HG03045 (cell line): Measurements from ENCODE around the gene FDXR.
"Not testable (repeated sequence)": the region's sequence is repeated elsewhere in the genome, so short reads cannot be mapped to it uniquely, and the experiment has no call there.

ENCODE experiments used
- ATAC-seq: cut with Tn5 transposase; IDR thresholded peaks from one replicate; pipeline ENCODE4 v1.9.1; 2021; ENCODE audit warnings: mild to moderate bottlenecking, moderate library complexity; ENCODE audit not compliant: unreplicated experiment

Gene FDXR

GRCh38 chr17:74872313-74873036, at the start of gene FDXR:
FDXR (minus strand) TSS chr17:74872994; CDS start chr17:74872944, 50 bp downstream.
- ATAC-seq: peak; percentile 12

GRCh38 chr17:74922172-74922571, 49.4 kb upstream of the FDXR start:
- no peak for ATAC-seq

DNA sequence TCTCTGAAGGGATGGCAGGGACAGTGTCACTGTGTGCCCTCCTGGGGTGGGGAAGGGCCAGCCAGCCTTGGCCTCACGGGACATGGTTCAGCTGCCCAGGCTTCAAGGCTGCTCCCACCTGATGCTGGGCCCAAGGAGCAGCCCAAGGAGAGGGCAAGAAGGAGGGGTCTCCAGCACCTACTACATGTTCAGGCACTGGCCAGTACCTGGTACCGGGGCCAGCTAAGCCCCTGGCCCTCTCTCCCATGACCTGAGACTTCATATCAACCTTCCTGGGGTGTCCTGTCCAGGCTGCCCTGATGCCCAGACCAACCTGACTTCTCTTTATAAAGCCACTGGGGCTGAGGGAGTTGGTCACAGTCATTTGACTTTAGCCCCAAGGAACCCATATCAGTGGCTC, 49.0 kb upstream of the FDXR start:
- no peak for ATAC-seq

GRCh38 chr17:74921026-74921681, 48.4 kb upstream of the FDXR start:
- ATAC-seq: no peak

DNA sequence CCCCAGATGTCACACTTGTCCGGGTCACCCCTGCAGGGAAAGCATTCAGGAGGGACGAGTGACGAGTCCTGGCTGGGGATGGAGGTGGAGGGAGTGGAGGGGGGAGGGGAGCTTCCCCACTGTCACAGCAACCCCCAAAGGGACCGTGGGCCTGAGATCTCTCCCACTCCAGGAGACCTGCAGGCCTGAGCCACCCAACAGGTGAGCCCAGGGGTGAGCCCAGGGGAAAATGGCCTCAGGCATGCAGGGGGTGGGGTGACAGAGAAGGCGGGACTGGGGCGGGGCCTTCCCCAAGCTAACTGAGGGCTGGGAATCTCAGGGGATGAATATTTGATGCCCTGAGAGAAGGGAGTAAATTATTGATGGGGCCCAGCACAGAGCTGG, 47.8 kb upstream of the FDXR start:
- ATAC-seq: no peak

DNA sequence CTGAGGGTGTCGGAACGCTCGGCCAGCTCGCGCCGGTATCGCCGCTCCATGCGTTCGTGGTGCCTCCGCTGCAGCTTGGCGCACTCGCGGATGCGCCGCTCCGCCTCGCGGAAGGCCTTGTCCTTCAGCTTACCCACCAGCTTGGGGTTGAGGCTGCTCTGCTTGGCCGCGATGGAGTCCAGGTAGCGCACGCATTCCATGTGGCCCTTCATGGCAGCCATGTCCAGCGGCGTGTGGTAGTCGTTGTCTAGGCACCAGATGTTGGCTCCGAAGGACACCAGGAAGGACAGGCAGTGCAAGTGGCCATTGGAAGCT, 47.5 kb upstream of the FDXR start:
- ATAC-seq: no peak

GRCh38 chr17:74919440-74920305, 46.9 kb upstream of the FDXR start:
- no peak for ATAC-seq

GRCh38 chr17:74918906-74919305, 46.1 kb upstream of the FDXR start:
- no peak for ATAC-seq

DNA sequence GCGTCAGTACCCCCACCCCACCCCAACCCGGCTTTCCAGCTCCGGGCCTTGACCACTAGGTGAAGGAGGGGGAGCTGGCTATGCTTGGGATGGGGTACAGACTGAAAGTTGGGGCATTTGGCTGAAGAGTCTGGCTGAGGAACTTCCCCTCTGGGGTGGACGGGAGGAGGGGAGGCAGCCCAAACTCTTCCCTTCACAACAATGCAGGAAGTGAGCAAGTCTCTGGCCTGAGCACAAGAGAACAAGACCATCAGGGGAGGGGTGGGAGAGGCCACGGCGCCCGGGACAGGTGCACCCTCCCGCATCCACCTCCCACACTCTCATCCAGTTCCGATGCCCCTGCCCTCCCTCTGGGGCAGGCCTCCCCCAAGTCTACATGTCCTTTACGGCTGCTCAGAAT, 44.6 kb upstream of the FDXR start:
- no peak for ATAC-seq

- no peak for ATAC-seq
Observed at GRCh38 chr17:74916851-74917199, 44.0 kb upstream of the FDXR start.

DNA sequence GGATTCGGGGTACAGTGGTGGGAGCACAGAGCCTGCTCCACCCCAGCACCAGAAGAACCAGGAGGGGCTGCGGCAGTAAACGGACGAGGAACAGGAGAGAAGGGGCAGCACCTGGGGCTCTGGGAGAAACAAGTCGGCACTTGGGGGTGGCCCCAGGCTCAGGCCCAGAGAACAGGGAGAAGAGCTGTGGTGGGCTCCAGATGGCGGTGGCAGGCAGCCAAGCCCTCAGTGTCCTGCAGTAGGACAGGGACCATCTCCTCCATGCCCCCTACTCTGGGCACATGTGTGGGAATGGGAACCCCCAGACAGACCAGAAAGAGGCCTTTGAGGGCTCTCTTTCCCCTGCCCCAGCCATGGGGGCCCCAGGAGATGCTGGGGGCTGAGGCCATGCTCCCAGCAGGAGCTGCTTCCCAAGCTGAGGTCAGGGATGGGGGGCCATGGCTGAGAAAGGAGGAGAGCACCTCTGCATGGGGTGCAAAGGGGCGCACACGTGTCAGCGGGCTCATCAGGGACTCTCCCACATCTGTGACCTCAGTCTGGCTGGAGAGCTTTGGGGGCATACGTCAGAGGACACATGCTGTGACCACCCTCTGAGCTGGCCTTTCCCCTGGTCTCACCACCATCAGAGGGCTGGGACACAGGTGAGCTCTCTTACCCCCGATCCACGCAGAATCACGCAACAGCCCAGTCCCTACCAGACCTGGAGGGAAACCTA, 43.5 kb upstream of the FDXR start:
- ATAC-seq: no peak

- ATAC-seq: not testable (repeated sequence)
Observed at GRCh38 chr17:74911423-74911822, 38.6 kb upstream of the FDXR start.

- ATAC-seq: not testable (repeated sequence)
Observed at GRCh38 chr17:74909097-74909496, 36.3 kb upstream of the FDXR start.

- no peak for ATAC-seq
Observed at GRCh38 chr17:74907012-74907411, 34.2 kb upstream of the FDXR start.

DNA sequence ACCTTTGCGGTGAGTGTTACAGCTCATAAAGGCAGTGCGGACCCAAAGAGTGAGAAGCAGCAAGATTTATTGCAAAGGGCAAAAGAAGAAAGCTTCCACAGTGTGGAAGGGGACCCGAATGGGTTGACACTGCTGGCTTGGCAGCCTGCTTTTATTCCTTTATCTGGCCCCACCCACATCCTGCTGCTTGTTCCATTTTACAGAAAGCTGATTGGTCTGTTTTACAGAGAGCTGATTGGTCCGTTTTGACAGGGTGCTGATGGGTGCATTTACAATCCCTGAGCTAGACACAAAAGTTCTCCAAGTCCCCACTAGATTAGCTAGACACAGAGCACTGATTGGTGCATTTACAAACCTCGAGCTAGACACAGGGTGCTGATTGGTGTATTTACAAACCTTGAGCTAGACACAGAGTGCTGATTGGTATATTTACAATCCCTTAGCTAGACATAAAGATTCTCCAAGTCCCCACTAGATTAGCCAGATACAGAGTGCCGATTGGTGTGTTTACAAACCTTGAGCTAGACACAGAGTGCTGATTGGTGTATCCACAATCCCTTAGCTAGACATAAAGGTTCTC, 33.5 kb upstream of the FDXR start:
- ATAC-seq: not testable (repeated sequence)

DNA sequence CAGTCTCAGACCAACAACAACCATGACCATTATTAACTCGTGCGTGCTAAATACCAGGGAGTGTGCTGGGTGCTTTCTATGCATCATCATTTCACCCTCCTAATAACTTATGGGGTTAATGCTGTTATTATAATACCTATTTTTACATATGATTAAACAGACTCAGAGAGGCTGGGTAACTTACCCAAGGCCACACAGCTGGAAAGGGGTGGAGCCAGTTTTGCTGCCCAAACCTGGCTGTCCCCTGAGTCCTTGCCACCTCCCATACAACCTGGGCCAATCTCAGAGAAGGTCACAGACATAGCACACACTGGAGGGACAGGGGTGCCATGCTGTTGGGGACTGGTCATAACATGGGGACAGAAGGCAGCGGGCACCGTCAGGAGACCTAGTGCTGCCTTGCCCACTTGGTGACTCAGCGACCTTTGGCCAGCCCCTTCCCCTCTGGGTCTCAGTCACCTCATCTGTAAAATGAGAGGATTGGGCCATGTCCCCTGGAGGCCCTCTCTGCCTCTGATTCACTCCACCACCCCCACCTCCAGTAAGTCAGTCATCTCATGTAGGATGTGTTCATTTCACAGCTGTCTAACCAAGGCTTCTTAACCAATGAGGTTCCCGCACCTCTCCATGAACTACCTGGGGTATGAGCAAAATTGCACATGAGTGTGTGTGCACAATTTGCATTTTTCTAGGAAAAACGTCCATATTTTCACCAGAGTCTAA, 32.1 kb upstream of the FDXR start:
- ATAC-seq: no peak

- no peak for ATAC-seq
Observed at GRCh38 chr17:74903671-74904070, 30.9 kb upstream of the FDXR start.

DNA sequence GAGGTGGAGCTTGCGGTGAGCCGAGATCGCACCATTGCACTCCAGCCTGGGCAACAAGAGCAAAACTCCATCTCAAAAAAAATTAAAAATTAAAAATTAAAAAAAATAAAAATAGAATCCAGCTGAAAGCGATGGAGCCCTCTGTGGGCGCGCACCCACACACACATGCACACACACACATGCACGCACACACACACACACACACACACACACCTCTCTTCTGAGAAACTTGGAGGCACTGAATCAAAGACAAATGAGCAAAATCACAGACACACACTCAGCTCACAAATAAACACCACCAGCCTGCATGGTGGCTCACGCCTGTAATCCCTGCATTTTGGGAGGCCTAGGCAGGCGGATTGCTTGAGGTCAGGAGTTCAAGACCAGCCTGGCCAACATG, 30.2 kb upstream of the FDXR start:
- no peak for ATAC-seq

GRCh38 chr17:74901353-74902135, 28.8 kb upstream of the FDXR start:
- no peak for ATAC-seq

- no peak for ATAC-seq
Observed at GRCh38 chr17:74900208-74900607, 27.4 kb upstream of the FDXR start.
